Progenitor cell of endocrine pancreas (in vitro differentiated cells): Measurements from ENCODE around the gene ITGB1. TPM values are rescaled to one million over a fixed set of nuclear protein-coding genes. Genes with fewer than 3 reads are reported as not detected.

Source experiments
- DNase-seq: peaks from one replicate; pipeline ENCODE4 v3.0.0; 2021; ENCODE audit warnings: low spot score; ENCODE audit not compliant: unreplicated experiment
- H3K27ac Mint-ChIP-seq: 2 replicates; pipeline ENCODE4 v1.8.0; 2021; ENCODE audit warnings: mild to moderate bottlenecking, moderate library complexity, mixed read lengths
- H3K27me3 Mint-ChIP-seq: 2 replicates; pipeline ENCODE4 v1.8.0; 2021; ENCODE audit warnings: mixed read lengths
- H3K36me3 Mint-ChIP-seq: 2 replicates; pipeline ENCODE4 v1.8.0; 2022; ENCODE audit warnings: mixed read lengths; ENCODE audit not compliant: insufficient read depth
- H3K4me1 Mint-ChIP-seq: 2 replicates; pipeline ENCODE4 v1.8.0; 2021; ENCODE audit warnings: low read depth, mixed read lengths
- H3K4me3 Mint-ChIP-seq: 2 replicates; pipeline ENCODE4 v1.8.0; 2021; ENCODE audit warnings: low read depth, mild to moderate bottlenecking, moderate library complexity, mixed read lengths
- H3K9me3 Mint-ChIP-seq: 2 replicates; pipeline ENCODE4 v1.8.0; 2021; ENCODE audit warnings: low read depth, mixed read lengths
- total RNA-seq: library from RNA; stranded (reverse); gene quantifications from 2 replicates; pipeline ENCODE4 v1.2.1, GENCODE V29; 2021
- TF ChIP-seq, protein P1 (sequence below): fragments of 200-600 bp; sonication (generic); IDR thresholded peaks from one replicate; pipeline ENCODE4 v1.5.0; 2021; ENCODE audit warnings: antibody characterized with exemption, mild to moderate bottlenecking; ENCODE audit not compliant: unreplicated experiment

Gene ITGB1
- total RNA-seq, 1 donor from 2014 or later, result 382 TPM

- Mint-ChIP-seq H3K27me3 (no peaks in the 10 kb centered on the region), H3K9me3 (no peaks in the 10 kb centered on the region), H3K4me1 (peaks cover 19% of the 10 kb centered on the region), H3K27ac (no peak overlapping the region), H3K4me3 (no peak overlapping the region), H3K36me3 (no peaks in the 10 kb centered on the region)
- no peak for DNase-seq
- TF ChIP-seq, protein P1, sequence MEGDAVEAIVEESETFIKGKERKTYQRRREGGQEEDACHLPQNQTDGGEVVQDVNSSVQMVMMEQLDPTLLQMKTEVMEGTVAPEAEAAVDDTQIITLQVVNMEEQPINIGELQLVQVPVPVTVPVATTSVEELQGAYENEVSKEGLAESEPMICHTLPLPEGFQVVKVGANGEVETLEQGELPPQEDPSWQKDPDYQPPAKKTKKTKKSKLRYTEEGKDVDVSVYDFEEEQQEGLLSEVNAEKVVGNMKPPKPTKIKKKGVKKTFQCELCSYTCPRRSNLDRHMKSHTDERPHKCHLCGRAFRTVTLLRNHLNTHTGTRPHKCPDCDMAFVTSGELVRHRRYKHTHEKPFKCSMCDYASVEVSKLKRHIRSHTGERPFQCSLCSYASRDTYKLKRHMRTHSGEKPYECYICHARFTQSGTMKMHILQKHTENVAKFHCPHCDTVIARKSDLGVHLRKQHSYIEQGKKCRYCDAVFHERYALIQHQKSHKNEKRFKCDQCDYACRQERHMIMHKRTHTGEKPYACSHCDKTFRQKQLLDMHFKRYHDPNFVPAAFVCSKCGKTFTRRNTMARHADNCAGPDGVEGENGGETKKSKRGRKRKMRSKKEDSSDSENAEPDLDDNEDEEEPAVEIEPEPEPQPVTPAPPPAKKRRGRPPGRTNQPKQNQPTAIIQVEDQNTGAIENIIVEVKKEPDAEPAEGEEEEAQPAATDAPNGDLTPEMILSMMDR, result no peak
These were observed 18.3 kb upstream of the ITGB1 start for GRCh38 chr10:32976338-32976737.

DNA sequence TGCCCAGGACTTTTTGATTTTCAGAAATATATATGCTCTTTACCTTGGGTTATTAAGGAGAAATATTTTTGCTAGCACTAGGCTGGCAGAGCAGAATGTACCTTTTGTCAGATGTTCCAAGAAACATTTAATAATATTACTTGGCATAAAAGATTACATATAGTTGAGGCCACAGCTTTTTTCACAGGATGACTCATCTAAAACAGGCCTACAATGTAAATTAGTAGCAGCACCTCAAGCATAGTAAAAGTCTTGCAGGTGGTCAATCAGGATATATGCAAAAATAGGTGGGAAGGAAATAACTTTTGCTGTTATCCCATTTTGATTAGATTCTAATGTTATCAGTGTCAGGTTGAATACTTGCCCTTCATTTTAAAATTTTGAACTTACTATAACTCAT is 14.9 kb upstream of the ITGB1 start:
- Mint-ChIP-seq H3K27ac (no peak overlapping the region), H3K4me1 (peaks cover 7% of the 10 kb centered on the region), H3K27me3 (no peaks in the 10 kb centered on the region), H3K4me3 (no peak overlapping the region), H3K36me3 (no peaks in the 10 kb centered on the region), H3K9me3 (no peaks in the 10 kb centered on the region)
- DNase-seq, result no peak
- TF ChIP-seq, protein P1, result no peak

GRCh38 chr10:32972460-32972859 is 14.4 kb upstream of the ITGB1 start:
- H3K36me3 Mint-ChIP-seq, result no peaks in the 10 kb centered on the region
- H3K9me3 Mint-ChIP-seq, result no peaks in the 10 kb centered on the region
- no peak overlapping the region for H3K27ac Mint-ChIP-seq
- DNase-seq, result no peak
- no peak overlapping the region for H3K4me3 Mint-ChIP-seq
- TF ChIP-seq, protein P1, result no peak
- H3K27me3 Mint-ChIP-seq, result no peaks in the 10 kb centered on the region
- peaks cover 7% of the 10 kb centered on the region for H3K4me1 Mint-ChIP-seq

GRCh38 chr10:32971536-32972091 is 13.6 kb upstream of the ITGB1 start:
- H3K27ac Mint-ChIP-seq, result peak overlapping the region; percentile 78
- no peaks in the 10 kb centered on the region for H3K36me3 Mint-ChIP-seq
- no peaks in the 10 kb centered on the region for H3K27me3 Mint-ChIP-seq
- H3K4me3 Mint-ChIP-seq, result no peak overlapping the region
- H3K4me1 Mint-ChIP-seq, result peaks cover 7% of the 10 kb centered on the region
- H3K9me3 Mint-ChIP-seq, result peaks cover under 1% of the 10 kb centered on the region
- TF ChIP-seq, protein P1, result no peak
- no peak for DNase-seq

DNA sequence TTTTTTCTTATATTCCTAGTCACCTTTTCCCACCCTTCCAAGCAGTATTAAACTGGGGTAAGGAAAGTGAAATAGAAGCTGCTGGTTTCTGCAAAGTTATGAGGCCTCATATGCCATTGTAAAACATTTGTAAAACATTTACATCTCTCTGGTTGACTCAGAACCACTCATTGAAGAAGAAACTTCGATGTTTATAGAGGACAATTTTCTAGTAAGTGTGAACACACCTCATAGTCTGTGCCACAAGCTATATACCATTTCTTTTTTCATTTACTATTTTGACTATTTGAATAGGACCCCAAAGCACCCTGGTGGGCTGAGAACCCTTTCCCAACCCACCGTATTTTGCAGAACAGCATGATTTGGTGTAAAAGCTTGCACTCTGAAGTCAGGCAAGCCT is 12.9 kb upstream of the ITGB1 start:
- TF ChIP-seq, protein P1, result no peak
- no peak for DNase-seq
- H3K36me3 Mint-ChIP-seq, result peaks cover 1% of the 10 kb centered on the region
- peaks cover 7% of the 10 kb centered on the region for H3K4me1 Mint-ChIP-seq
- H3K27me3 Mint-ChIP-seq, result no peaks in the 10 kb centered on the region
- H3K27ac Mint-ChIP-seq, result no peak overlapping the region
- H3K9me3 Mint-ChIP-seq, result peaks cover 5% of the 10 kb centered on the region
- no peak overlapping the region for H3K4me3 Mint-ChIP-seq
